Loucy (cell line): Measurements from ENCODE around the gene GALNT12.

ENCODE experiments used
- EZH2phosphoT487 ChIP-seq: fragments of 200-600 bp; IDR thresholded peaks from 2 replicates; pipeline ENCODE4 v1.6.1; 2018; ENCODE audit warnings: antibody characterized with exemption, mild to moderate bottlenecking, moderate library complexity, borderline replicate concordance
- TF ChIP-seq, protein P1 (sequence below): fragments of 200-600 bp; sonication (generic); conservative IDR thresholded peaks from 2 replicates; pipeline ENCODE4 v1.5.1; 2014; ENCODE audit warnings: mild to moderate bottlenecking, antibody characterized with exemption, low read length

DNA sequence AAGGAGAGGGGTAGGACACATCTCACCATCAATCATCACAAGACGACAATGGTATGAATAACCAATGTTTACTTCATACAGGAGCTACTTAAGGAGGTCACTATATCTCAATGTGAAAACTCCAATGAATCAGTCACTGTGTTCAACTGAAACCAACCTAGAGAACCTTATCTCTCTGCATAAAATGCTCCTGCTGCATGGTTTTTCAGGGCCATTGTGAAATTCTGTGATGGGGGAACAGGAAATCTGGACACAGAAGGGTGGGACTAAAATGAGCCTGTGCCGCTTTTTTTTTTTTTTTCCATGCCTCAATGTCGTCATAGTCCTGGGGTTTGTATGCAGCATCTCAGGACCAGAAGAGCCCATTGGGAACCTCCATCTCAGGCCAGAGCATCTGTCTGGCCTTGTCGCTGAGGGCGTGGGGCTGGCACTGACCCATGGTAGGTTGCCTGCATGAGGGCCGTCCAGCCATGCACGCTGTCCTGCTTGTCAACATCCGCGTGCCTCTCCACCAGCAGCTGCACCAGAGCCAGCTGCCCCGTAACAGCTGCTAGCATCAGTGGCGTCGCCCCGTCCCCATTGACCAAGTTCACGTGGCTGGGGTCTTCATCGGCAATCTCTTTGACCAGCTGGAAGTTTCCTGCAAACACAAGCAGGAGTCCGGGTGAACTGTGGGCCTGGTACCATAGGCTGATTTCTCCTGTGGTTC is 23.8 kb upstream of the GALNT12 start:
- TF ChIP-seq, protein P1, sequence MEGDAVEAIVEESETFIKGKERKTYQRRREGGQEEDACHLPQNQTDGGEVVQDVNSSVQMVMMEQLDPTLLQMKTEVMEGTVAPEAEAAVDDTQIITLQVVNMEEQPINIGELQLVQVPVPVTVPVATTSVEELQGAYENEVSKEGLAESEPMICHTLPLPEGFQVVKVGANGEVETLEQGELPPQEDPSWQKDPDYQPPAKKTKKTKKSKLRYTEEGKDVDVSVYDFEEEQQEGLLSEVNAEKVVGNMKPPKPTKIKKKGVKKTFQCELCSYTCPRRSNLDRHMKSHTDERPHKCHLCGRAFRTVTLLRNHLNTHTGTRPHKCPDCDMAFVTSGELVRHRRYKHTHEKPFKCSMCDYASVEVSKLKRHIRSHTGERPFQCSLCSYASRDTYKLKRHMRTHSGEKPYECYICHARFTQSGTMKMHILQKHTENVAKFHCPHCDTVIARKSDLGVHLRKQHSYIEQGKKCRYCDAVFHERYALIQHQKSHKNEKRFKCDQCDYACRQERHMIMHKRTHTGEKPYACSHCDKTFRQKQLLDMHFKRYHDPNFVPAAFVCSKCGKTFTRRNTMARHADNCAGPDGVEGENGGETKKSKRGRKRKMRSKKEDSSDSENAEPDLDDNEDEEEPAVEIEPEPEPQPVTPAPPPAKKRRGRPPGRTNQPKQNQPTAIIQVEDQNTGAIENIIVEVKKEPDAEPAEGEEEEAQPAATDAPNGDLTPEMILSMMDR, result no peak
- no peak for TF ChIP-seq EZH2phosphoT487
